ENCODE results near the gene PARP2.
"Not testable (repeated sequence)": the region's sequence is repeated elsewhere in the genome, so short reads cannot be mapped to it uniquely, and the experiment has no call there.

The PARP2 gene

GRCh38 chr14:20346713-20347112 lies 3.3 kb downstream of the PARP2 start:
- DNase-seq (ENCODE audit: low read depth), result no peak

- no peak for DNase-seq (ENCODE audit: low read depth)
These were observed 4.3 kb downstream of the PARP2 start for GRCh38 chr14:20347747-20348146.

GRCh38 chr14:20350282-20350681 lies 6.8 kb downstream of the PARP2 start:
- no peak for DNase-seq (ENCODE audit: low read depth)

- no peak for DNase-seq (ENCODE audit: low read depth)
These were observed 7.4 kb downstream of the PARP2 start for GRCh38 chr14:20350860-20351259.

DNA sequence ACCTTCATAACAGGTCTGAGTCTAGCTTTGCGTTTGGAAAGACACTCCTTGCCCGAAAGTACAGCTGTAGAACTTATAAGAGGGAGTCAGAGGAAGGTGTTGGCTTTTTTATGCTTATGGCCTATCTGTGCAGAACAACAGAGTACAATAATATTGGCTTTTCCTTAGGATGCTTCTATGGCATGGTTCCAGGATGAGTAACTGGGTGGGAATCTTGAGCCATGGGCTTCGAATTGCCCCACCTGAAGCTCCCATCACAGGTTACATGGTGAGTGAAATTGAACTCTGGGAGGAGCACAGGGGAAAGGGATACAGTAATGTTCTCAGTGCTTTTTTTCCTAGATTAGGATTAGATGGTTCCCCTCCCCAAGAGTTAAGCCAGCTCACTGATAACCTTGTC lies 13.0 kb downstream of the PARP2 start:
- no peak for DNase-seq (ENCODE audit: low read depth)

GRCh38 chr14:20358474-20358873 lies 15.0 kb downstream of the PARP2 start:
- DNase-seq (ENCODE audit: low read depth), result not testable (repeated sequence)

DNA sequence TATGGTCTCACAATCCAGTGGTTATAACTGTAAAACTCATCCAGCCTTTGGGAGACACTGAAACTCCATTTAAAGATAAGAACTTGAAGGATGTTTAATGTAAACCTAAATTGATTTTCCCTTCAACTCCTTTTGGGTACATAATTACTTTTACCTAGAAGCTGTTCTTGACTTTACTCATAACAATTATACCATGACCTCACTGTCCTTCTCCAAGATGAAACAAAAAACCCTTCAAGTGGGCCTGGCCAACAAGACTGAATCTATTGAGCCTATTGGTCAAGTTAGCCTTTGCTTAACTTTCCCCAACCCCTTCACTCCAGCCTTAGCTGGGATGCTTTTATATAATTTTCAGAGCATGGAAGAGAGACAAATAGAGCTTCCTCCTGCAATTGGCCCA lies 22.5 kb downstream of the PARP2 start:
- DNase-seq (ENCODE audit: low read depth), result no peak

GRCh38 chr14:20372796-20373195 lies 29.4 kb downstream of the PARP2 start:
- no peak for DNase-seq (ENCODE audit: low read depth)

GRCh38 chr14:20375471-20375870 lies 32.0 kb downstream of the PARP2 start:
- no peak for DNase-seq (ENCODE audit: low read depth)

- DNase-seq (ENCODE audit: low read depth), result no peak
These were observed 32.7 kb downstream of the PARP2 start for GRCh38 chr14:20376071-20376588.

- no peak for DNase-seq (ENCODE audit: low read depth)
These were observed 33.7 kb downstream of the PARP2 start for GRCh38 chr14:20377171-20377570.

GRCh38 chr14:20379743-20380142 lies 36.3 kb downstream of the PARP2 start:
- DNase-seq (ENCODE audit: low read depth), result no peak

GRCh38 chr14:20380681-20381080 lies 37.2 kb downstream of the PARP2 start:
- DNase-seq (ENCODE audit: low read depth), result no peak

GRCh38 chr14:20381341-20381740 lies 37.9 kb downstream of the PARP2 start:
- no peak for DNase-seq (ENCODE audit: low read depth)

DNA sequence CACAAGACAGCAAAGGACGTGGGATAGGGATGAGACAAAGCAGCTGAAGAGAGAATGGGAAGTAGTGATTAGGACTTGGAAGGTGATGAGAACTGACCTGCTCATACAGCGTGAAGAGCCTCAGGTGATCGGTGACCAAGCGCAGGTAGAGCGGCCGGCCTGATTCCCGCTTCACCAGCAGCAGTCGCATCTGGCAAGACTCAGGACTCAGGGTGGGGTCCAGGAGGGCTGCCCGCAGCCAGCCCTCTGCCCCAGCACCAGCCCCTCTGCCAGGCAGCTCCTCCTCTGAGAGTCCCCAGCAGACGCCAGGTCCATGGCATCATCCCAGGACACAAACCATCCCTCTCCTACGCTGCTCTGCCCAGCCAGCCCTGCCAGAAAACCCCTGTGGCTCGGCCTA lies 39.1 kb downstream of the PARP2 start:
- no peak for DNase-seq (ENCODE audit: low read depth)

- no peak for DNase-seq (ENCODE audit: low read depth)
These were observed 39.6 kb downstream of the PARP2 start for GRCh38 chr14:20383032-20383431.

DNA sequence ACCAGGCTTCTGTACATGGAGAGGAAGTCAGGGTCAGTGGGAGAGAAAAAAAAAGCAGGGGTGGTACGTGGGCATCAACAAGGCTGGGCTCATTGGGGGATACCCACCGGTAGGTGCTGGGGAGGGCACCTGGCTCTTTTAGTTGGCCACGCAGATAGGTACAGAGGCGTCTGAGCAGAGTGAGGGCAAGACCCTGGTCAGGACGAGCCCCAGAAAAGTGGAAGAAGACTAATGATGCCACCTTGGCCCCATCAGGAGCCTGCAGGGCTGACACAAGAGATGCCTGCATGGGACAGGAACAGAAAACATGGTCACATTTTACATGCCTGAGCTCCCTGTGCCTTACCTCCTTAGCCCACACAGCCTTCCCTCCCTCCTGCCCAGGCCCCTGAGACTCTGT lies 40.2 kb downstream of the PARP2 start:
- no peak for DNase-seq (ENCODE audit: low read depth)

GRCh38 chr14:20384321-20384720 lies 40.9 kb downstream of the PARP2 start:
- DNase-seq (ENCODE audit: low read depth), result no peak

- no peak for DNase-seq (ENCODE audit: low read depth)
These were observed 41.5 kb downstream of the PARP2 start for GRCh38 chr14:20384886-20385285.

DNA sequence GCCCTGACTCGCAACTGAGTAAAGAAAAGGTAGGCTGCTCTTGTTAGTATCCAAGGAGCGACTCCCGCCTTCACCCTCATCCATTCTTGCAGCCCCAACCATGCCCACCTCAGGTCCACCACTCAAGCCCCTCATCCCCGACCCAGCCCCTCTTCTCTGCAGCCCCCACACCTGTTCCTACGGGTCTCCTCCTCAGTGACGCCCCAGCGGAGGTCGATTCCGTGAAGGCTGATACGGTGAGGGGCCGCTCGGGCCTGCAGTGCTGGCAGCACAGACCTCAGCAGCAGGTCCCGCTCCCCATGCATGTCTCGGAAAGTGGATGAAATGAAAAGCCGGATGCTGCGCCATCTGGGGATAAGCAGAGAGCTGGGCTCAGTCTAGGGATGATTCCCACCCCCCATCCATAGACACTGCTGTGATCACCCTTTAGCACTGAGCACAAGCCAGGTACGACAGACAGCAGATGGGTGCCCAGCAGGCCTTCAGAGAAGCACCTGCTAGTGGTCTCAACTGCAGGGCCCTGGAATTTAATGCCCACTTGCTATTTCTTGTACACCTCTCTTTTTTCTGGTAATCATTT lies 42.9 kb downstream of the PARP2 start:
- DNase-seq (ENCODE audit: low read depth), result no peak

DNA sequence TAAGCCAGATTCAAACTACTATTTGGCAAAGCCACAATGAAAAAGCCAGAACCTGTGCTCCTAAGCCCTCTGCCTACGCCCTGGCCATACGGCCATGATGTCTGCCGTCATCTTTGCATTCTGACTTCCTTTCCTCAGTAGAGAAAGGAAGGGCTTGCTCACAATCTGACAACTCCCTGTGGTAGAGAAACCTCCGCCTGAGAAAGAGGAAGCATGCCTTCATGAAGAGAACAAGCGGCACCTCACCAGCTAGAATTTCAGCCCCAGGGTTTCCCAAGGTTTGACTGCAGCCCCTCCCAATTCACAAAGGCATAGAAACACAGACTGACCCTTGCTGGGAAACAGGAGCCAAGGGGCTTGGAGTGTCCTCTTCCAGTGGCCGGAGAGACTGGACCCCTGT lies 44.1 kb downstream of the PARP2 start:
- DNase-seq (ENCODE audit: low read depth), result no peak

GRCh38 chr14:20388159-20388558 lies 44.7 kb downstream of the PARP2 start:
- no peak for DNase-seq (ENCODE audit: low read depth)

- DNase-seq (ENCODE audit: low read depth), result no peak
These were observed 48.1 kb downstream of the PARP2 start for GRCh38 chr14:20391505-20391904.

DNA sequence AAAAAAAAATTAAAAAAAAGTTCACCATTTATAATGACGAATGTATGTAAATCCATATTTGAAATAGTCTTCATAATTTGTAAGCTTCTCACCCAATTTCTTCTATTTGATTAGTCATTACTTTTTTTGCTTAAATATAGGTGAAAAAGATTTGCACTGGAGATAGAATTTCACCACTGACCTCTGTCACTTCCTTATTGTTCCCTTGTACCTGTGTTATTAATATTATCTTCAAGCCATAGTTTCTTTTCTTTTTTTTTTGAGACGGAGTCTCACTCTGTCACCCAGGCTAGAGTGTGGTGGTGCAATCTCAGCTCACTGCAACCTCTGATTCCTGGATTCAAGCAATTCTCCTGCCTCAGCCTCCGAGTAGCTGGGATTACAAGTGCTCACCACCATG lies 54.1 kb downstream of the PARP2 start:
- no peak for DNase-seq (ENCODE audit: low read depth)

- DNase-seq (ENCODE audit: low read depth), result no peak
These were observed 57.1 kb downstream of the PARP2 start for GRCh38 chr14:20400589-20400964.

All from fibroblast of the conjunctiva (primary cell).